Measurements from ENCODE around the gene TRDN. TPM values are rescaled to one million over a fixed set of nuclear protein-coding genes. Genes with fewer than 3 reads are reported as not detected.
"Not testable (repeated sequence)": the region's sequence is repeated elsewhere in the genome, so short reads cannot be mapped to it uniquely, and the experiment has no call there.

TRDN gene
- polyA plus RNA-seq, 10 donors = 63.0 to 268 (median 198) TPM

GRCh38 chr6:123309130-123309529 is 327.6 kb downstream of the TRDN start:
- DNase-seq = no peak

- no peak for DNase-seq
Measured at GRCh38 chr6:123306334-123306733, 330.4 kb downstream of the TRDN start.

GRCh38 chr6:123295672-123296071 is 341.1 kb downstream of the TRDN start:
- DNase-seq = no peak

- DNase-seq = no peak
Measured at GRCh38 chr6:123295181-123295580, 341.6 kb downstream of the TRDN start.

- DNase-seq = no peak
Measured at GRCh38 chr6:123288649-123289048, 348.1 kb downstream of the TRDN start.

- no peak for DNase-seq
Measured at GRCh38 chr6:123276546-123276980, 360.2 kb downstream of the TRDN start.

- no peak for DNase-seq
Measured at GRCh38 chr6:123263981-123264380, 372.8 kb downstream of the TRDN start.

- no peak for DNase-seq
Measured at GRCh38 chr6:123240626-123241025, 396.1 kb downstream of the TRDN start.

- DNase-seq = no peak
Measured at GRCh38 chr6:123233336-123233735, 403.4 kb downstream of the TRDN start.

GRCh38 chr6:123227789-123228188 is 409.0 kb downstream of the TRDN start:
- not testable (repeated sequence) for DNase-seq

GRCh38 chr6:123226398-123226797 is 410.4 kb downstream of the TRDN start:
- DNase-seq = no peak

- no peak for DNase-seq
Measured at GRCh38 chr6:123224077-123224476, 412.7 kb downstream of the TRDN start.

- no peak for DNase-seq
Measured at GRCh38 chr6:123223461-123223860, 413.3 kb downstream of the TRDN start.

- no peak for DNase-seq
Measured at GRCh38 chr6:123215211-123215610, 421.5 kb downstream of the TRDN start.

GRCh38 chr6:123214433-123214832 is 422.3 kb downstream of the TRDN start:
- DNase-seq = no peak

GRCh38 chr6:123213921-123214320 is 422.8 kb downstream of the TRDN start:
- DNase-seq = no peak

- no peak for DNase-seq
Measured at GRCh38 chr6:123211777-123212545, 424.8 kb downstream of the TRDN start.

GRCh38 chr6:123210645-123211044 is 426.1 kb downstream of the TRDN start:
- no peak for DNase-seq

- no peak for DNase-seq
Measured at GRCh38 chr6:123207967-123208510, 428.7 kb downstream of the TRDN start.

- DNase-seq = no peak
Measured at GRCh38 chr6:123203928-123204327, 432.8 kb downstream of the TRDN start.

GRCh38 chr6:123201869-123202372 is 434.8 kb downstream of the TRDN start:
- no peak for DNase-seq

- no peak for DNase-seq
Measured at GRCh38 chr6:123193298-123193697, 443.5 kb downstream of the TRDN start.

- DNase-seq = no peak
Measured at GRCh38 chr6:123189816-123190215, 446.9 kb downstream of the TRDN start.

Measured in muscle of back (tissue), 11 donors.